ENCODE data around the gene GPR55. TPM values are rescaled to one million over a fixed set of nuclear protein-coding genes. Genes with fewer than 3 reads are reported as not detected.
A peak's percentile ranks its signal among the peaks of the same experiment; 100 is the strongest.

Gene GPR55
- total and polyA plus RNA-seq, 8 donors, result 0.06 to 0.24 (median 0.09) TPM; not detected in 3

DNA sequence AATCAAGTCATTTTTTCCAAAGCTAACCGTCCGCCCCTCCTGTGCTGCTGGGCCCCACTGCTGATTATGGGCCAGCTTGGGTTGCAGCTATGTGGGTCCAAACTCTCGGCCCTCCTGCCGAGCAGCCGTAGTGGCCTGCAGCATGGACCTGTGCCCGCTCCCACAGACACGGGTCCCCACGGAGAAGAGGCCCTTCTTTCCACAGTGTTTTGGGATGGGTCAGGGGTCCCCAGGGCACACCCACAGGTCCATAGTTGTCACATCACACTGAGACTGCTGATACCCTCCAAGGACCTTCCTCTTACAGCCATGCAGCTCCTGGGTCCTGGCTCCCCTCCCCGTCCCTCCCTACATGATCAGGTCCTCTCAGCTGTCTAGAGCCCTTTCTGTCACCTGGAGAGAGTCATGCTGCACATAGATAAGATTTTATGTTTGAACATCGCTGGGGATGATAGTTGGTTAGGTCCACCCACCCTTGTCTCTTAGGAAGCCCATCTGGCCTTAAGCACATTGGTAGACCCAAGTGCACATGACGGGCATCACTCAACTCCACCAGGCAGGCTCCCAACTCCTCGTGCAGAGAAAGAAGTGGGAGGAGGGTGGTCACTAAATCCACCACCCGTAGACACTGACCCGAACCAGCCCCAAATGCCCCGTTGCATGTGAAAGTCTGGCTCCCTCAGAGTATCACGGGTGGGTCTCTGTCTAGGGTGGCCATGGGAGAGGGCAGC, 17.5 kb downstream of the GPR55 start:
- intact Hi-C loops (cut with DNase I), result no loop called here
- H3K27me3 ChIP-seq, result no peaks in the 10 kb centered on the region
- no peak overlapping the region for H3K27ac ChIP-seq
- no peak overlapping the region for H3K4me3 ChIP-seq
- H3K36me3 ChIP-seq, result no peaks in the 10 kb centered on the region
- DNase-seq (peak in 1 of 4 donors; percentile 19), ATAC-seq (no peak)
- TF ChIP-seq, protein P1, sequence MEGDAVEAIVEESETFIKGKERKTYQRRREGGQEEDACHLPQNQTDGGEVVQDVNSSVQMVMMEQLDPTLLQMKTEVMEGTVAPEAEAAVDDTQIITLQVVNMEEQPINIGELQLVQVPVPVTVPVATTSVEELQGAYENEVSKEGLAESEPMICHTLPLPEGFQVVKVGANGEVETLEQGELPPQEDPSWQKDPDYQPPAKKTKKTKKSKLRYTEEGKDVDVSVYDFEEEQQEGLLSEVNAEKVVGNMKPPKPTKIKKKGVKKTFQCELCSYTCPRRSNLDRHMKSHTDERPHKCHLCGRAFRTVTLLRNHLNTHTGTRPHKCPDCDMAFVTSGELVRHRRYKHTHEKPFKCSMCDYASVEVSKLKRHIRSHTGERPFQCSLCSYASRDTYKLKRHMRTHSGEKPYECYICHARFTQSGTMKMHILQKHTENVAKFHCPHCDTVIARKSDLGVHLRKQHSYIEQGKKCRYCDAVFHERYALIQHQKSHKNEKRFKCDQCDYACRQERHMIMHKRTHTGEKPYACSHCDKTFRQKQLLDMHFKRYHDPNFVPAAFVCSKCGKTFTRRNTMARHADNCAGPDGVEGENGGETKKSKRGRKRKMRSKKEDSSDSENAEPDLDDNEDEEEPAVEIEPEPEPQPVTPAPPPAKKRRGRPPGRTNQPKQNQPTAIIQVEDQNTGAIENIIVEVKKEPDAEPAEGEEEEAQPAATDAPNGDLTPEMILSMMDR (IDR thresholded peaks at IDR 0.05), result no peak
- H3K4me1 ChIP-seq, result no peaks in the 10 kb centered on the region
- H3K9me3 ChIP-seq, result no peaks in the 10 kb centered on the region

DNA sequence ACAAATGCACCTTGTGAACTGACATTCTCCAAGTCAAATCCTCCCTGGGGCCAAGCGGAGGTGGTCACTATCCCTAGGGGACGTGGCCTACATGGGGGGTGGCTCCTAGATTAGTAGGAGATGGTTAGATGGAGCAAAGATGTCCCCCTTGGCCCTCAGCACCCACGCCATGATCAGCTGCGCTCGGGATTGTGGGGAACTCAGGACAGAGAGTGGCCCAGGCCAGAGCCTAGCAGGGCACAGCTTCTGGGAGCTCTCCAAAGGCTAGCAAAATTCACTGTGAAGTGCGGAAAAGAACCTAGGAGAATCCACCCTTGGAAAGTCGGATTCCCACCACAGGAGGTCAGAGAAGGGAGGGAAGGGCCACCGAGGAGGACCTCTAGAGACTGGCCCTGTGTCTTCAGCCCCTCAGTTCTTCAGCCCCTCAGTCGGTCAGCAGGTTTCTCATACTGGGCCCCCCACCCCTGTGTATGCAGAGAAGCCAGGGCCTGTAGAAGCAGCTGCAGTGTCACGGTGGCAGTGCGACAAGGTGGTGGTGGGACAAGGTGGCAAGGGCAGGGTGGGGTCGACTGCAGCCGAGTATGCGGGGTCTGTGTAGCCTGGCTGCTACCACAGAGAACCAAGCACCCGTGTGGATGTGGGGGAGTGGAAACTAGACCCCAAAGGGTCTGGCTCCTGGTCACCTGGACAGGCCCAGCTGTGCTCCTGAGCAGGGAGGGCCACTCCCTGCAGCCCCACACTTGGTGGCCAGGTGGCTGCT, 18.4 kb downstream of the GPR55 start:
- ATAC-seq, result no peak
- peak in 1 of 4 donors; percentile 24 for DNase-seq
- no peak overlapping the region for H3K27ac ChIP-seq
- no peaks in the 10 kb centered on the region for H3K4me1 ChIP-seq
- no peak overlapping the region for H3K4me3 ChIP-seq
- intact Hi-C loops (cut with DNase I), result no loop called here
- TF ChIP-seq, protein P1 (IDR thresholded peaks at IDR 0.05), result no peak
- no peaks in the 10 kb centered on the region for H3K36me3 ChIP-seq
- no peaks in the 10 kb centered on the region for H3K9me3 ChIP-seq
- no peaks in the 10 kb centered on the region for H3K27me3 ChIP-seq

DNA sequence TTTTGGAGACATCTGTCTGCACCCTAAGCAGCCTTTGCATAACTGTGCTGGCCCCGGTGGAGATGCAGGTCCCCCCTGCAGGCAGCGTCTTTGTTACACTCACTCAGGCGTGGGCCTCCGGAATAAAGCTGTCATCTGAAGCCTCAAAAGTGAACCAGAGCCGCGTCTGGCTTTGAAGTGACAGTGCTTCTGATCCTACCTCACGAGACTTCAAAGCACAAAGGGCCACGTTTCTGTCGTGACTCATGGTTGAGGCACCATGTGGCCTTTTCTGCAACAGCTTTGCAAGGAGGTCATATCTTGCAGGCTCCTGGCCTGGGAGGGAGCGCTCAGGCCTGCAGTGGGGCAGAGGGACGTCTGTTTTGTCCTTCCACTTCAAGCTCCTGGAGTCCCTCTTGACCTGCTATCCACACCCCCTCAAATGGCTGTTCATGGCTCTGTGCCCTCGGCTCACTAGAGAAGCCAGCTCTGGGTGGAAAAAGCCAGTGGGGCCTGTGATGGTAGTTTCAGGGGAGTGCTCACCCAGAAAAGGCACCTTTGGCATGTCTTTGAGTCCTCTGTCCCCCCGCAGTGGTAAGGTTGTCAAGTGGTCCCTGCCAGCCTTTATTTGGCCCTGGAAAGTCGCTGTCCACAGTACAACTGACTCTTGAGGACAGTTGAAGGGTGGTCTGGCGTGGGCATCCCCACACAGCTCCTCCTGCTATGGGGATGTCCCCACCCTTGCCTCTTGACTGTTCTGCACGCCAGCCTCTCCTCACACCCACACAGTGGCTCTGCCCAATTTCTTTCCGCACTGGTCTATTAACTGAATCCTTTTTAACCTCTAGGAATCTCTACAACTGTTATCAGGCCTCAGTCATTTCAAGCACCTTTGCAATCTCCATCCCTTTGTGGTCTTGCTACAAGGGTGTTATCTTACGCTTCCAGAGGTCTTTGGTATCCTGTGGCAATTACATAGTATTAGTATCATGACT, 19.3 kb downstream of the GPR55 start:
- no peaks in the 10 kb centered on the region for H3K27me3 ChIP-seq
- no peak for DNase-seq

DNA sequence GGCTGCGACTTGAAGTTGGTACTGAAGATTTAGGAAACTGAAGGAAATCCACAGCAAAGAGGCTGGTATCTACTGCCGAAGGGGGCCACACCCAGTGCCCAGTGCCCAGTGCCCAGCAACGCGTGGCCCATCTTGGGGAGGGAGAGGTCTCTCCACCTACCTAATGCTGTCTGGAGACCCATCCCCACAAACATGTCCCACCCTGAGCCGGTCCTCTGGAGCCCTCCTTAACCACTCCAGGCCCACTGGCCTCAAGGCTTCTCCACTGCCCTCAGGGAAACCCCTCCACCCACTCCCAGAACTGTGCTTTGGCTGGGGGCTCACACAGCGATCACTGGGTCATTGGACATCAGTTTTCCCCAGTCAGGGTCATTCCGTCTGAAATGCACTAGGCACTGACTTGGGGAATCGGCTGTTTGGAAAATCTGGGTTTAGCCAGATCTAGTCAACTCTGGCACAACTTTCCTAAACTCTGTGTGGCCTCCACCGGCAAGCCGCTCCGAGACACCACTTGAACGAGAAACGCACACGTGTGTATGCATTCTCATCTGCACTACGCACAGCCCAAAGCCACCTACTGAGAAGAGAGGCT, 20.1 kb downstream of the GPR55 start:
- Histone ChIP-seq H3K4me1 (no peaks in the 10 kb centered on the region), H3K27ac (no peak overlapping the region), H3K36me3 (no peaks in the 10 kb centered on the region), H3K9me3 (no peaks in the 10 kb centered on the region), H3K27me3 (no peaks in the 10 kb centered on the region), H3K4me3 (no peak overlapping the region)
- ATAC-seq (no peak), DNase-seq (no peak)
- intact Hi-C loops (cut with DNase I), result loop anchor here in 1 of 2 donors (5.0 kb wide), 1 partner anchor 82 kb away; no protein-coding TSS in a partner anchor
- TF ChIP-seq, protein P1 (IDR thresholded peaks at IDR 0.05), result no peak

More for the DNA sequence above, 19.3 kb downstream of the GPR55 start:
- Histone ChIP-seq H3K4me1 (no peaks in the 10 kb centered on the region), H3K36me3 (no peaks in the 10 kb centered on the region), H3K27ac (no peak overlapping the region), H3K4me3 (no peak overlapping the region), H3K9me3 (no peaks in the 10 kb centered on the region)
- TF ChIP-seq, protein P1 (IDR thresholded peaks at IDR 0.05), result no peak
- ATAC-seq, result peak; percentile 24
- intact Hi-C loops (cut with DNase I), result no loop called here

All from left lung (tissue), 10 donors.